K562 (cell line): ENCODE data around the gene SUPT3H. TPM values are rescaled to one million over a fixed set of nuclear protein-coding genes. Genes with fewer than 3 reads are reported as not detected.

Source experiments
- ATAC-seq: fragments of 200-7000 bp; cut with Tn5 transposase; 3 replicates; pipeline ENCODE4 v1.9.1; 2020; ENCODE audit warnings: moderate library complexity
- BruUV-seq: library from RNA; stranded (reverse); fragments of 400-500 nt; replicated peaks from 2 replicates; lab custom pipeline; 2021; lab: Mats Ljungman, UMichigan
- CTCF ChIA-PET: fragments of 300-600 bp; formaldehyde crosslinking; extraction: SDS; loops from one replicate; lab custom pipeline; 2021; ENCODE audit warnings: low intra/inter-chr PET ratio; lab: Yijun Ruan, JAX
- POLR2A ChIA-PET: fragments of 300-600, 350-650 bp; sonication (Branson Sonifier 250); formaldehyde crosslinking; extraction: SDS; loops from one replicate; lab custom pipeline; 2021; ENCODE audit warnings: antibody characterized with exemption, inconsistent platforms; lab: Yijun Ruan, JAX
- DNase-seq, 4 experiments: peaks; one replicate each; pipeline versions ENCODE4 v3.0.0 to v3.0.0-alpha.2; 2011 to 2018; ENCODE audit warnings: low spot score in 3 of 4, mixed read lengths in 3 of 4; ENCODE audit errors: extremely low read depth in 1 of 4
- FAIRE-seq: peaks from 2 replicates; lab custom pipeline; 2011; peaks lifted over from hg19 to GRCh38; lab: Jason Lieb, UNC
- H2AFZ ChIP-seq: 2 replicates; pipeline ENCODE4 v1.6.0; 2011; ENCODE audit warnings: low read depth, low read length, control low read depth, inconsistent platforms
- H3K27ac ChIP-seq: fragments of 200-600 bp; 3 replicates; pipeline ENCODE4 v1.8.0; 2011; ENCODE audit warnings: low read depth, mild to moderate bottlenecking, control low read depth, inconsistent platforms, low read length, moderate library complexity, mixed read lengths; ENCODE audit errors: extremely low read depth
- H3K27me3 ChIP-seq, 2 experiments: fragments of 300-600 bp in 1 of 2; 2 replicates in 1 of 2; 3 replicates in 1 of 2; pipeline versions ENCODE4 v1.6.0 to v1.8.0; 2011; ENCODE audit warnings: inconsistent platforms in 2 of 2, low read length in 2 of 2, mild to moderate bottlenecking in 1 of 2, mixed read lengths in 1 of 2, moderate library complexity in 1 of 2; ENCODE audit not compliant: control insufficient read depth in 2 of 2, insufficient read depth in 2 of 2
- H3K36me3 ChIP-seq: fragments of 300-600 bp; 3 replicates; pipeline ENCODE4 v1.8.0; 2011; ENCODE audit warnings: mild to moderate bottlenecking, low read length, inconsistent platforms; ENCODE audit not compliant: control insufficient read depth, insufficient read depth
- H3K4me1 ChIP-seq, 2 experiments: fragments of 200-600 bp in 1 of 2; replicated peaks in 1 of 2; 2 replicates in 1 of 2; 3 replicates in 1 of 2; pipeline versions ENCODE4 v1.5.1 to v1.8.0; 2011; ENCODE audit warnings: inconsistent platforms in 2 of 2, low read length in 2 of 2, mild to moderate bottlenecking in 1 of 2, mixed read lengths in 1 of 2, moderate library complexity in 1 of 2; ENCODE audit not compliant: control insufficient read depth in 2 of 2, insufficient read depth in 2 of 2
- H3K4me2 ChIP-seq: 2 replicates; pipeline ENCODE4 v1.6.1; 2011; ENCODE audit warnings: low read length, control low read depth, inconsistent platforms, mixed read lengths; ENCODE audit not compliant: insufficient read depth
- H3K4me3 ChIP-seq: fragments of 200-600 bp; sonication (generic), shearing (Covaris generic); 2 replicates; pipeline ENCODE4 v1.5.1; 2016; ENCODE audit warnings: control low read depth, inconsistent platforms
- H3K79me2 ChIP-seq: fragments of 200-600 bp; 3 replicates; pipeline ENCODE4 v1.8.0; 2011; ENCODE audit warnings: low read length, inconsistent platforms; ENCODE audit not compliant: control insufficient read depth, insufficient read depth
- H3K9ac ChIP-seq, 2 experiments: 2 replicates each; pipeline versions ENCODE4 v1.6.0 to v1.6.1; 2011; ENCODE audit warnings: low read depth in 2 of 2, low read length in 2 of 2, control low read depth in 1 of 2, inconsistent platforms in 1 of 2, mild to moderate bottlenecking in 1 of 2, mixed read lengths in 1 of 2; ENCODE audit not compliant: insufficient read depth in 1 of 2
- H3K9me1 ChIP-seq: one replicate; pipeline ENCODE4 v1.6.0; 2011; ENCODE audit warnings: inconsistent platforms, mild to moderate bottlenecking, low read length, moderate library complexity; ENCODE audit not compliant: control insufficient read depth, insufficient read depth
- H3K9me3 ChIP-seq: replicated peaks from 2 replicates; pipeline ENCODE4 v1.5.1; 2011; ENCODE audit warnings: low read depth, low read length, inconsistent platforms; ENCODE audit not compliant: control insufficient read depth, insufficient read depth
- H4K20me1 ChIP-seq: replicated peaks from 2 replicates; pipeline ENCODE4 v1.6.1; 2011; ENCODE audit warnings: low read length, inconsistent platforms, mixed read lengths; ENCODE audit not compliant: control insufficient read depth, insufficient read depth
- CXXC5 ChIP-seq: fragments of 250-450 bp; sonication (Bioruptor Pico); IDR thresholded peaks from 2 replicates; pipeline ENCODE4 v1.8.0; 2022; ENCODE audit warnings: inconsistent platforms, mild to moderate bottlenecking, moderate library complexity
- HDAC1 ChIP-seq, 2 experiments: fragments of 450-650 bp; IDR thresholded peaks; 2 replicates each; pipeline ENCODE4 v1.6.1; 2016 to 2017; ENCODE audit warnings: inconsistent platforms in 1 of 2, mild to moderate bottlenecking in 1 of 2, moderate library complexity in 1 of 2
- KLF6 ChIP-seq: fragments of 250-450 bp; sonication (Bioruptor Pico); IDR thresholded peaks from 2 replicates; pipeline ENCODE4 v1.4.0; 2020; ENCODE audit warnings: mild to moderate bottlenecking, moderate library complexity, borderline replicate concordance
- MXI1 ChIP-seq: IDR thresholded peaks from 2 replicates; pipeline ENCODE4 v1.6.1; 2011; ENCODE audit warnings: low read depth, mild to moderate bottlenecking, improper control_type of control experiment, low read length
- TRIM24 ChIP-seq, 2 experiments: fragments of 450-650 bp; IDR thresholded peaks; 2 replicates each; pipeline ENCODE4 v1.6.1; 2016
- YBX1 ChIP-seq: fragments of 450-650 bp; IDR thresholded peaks from 2 replicates; pipeline ENCODE4 v1.7.1; 2016; ENCODE audit warnings: mild to moderate bottlenecking
- ZFP30 ChIP-seq: fragments of 250-450 bp; sonication (Bioruptor Pico); IDR thresholded peaks from 2 replicates; pipeline ENCODE4 v1.8.0; 2022; ENCODE audit warnings: moderate library complexity, mild to moderate bottlenecking, inconsistent platforms, borderline replicate concordance
- ZFPM2 ChIP-seq: fragments of 250-450 bp; sonication (Bioruptor Pico); IDR thresholded peaks from 2 replicates; pipeline ENCODE4 v1.5.1; 2022; ENCODE audit warnings: mild to moderate bottlenecking
- ZNF134 ChIP-seq: fragments of 250-450 bp; sonication (Bioruptor Pico); conservative IDR thresholded peaks from 2 replicates; pipeline ENCODE4 v1.4.0; 2020
- ZNF263 ChIP-seq: sonication (generic); formaldehyde crosslinking; IDR thresholded peaks from 2 replicates; pipeline ENCODE4 v1.8.0; 2022; ENCODE audit warnings: mild to moderate bottlenecking, missing genetic modification reagents, borderline replicate concordance
- WGBS: fragments of 100-300 bp; shearing (Covaris generic); methylation state at CpG from one replicate; pipeline ENCODE4 v1.1.6; 2016; ENCODE audit warnings: low coverage, mixed read lengths; ENCODE audit not compliant: insufficient coverage; ENCODE audit errors: missing lambda C conversion rate; 5-methylcytosine and 5-hydroxymethylcytosine counted together
- in situ Hi-C: fragments of 300-500 bp; cut with MboI; formaldehyde crosslinking; loops from 4 replicates; pipeline ENCODE4 v1.15.0; 2018; ENCODE audit warnings: inconsistent platforms, mixed read lengths
- intact Hi-C: fragments of 100-400 bp; cut with micrococcal nuclease; formaldehyde crosslinking; loops from 2 replicates; pipeline ENCODE4 v1.14.2; 2022
- polyA plus RNA-seq, 8 experiments: library from polyadenylated mRNA; depleted of rRNA in 4 of 8; stranded (reverse) in 5 of 8; unstranded in 3 of 8; fragments of >200 nt; fragmentation: Nextera tagmentation in 2 of 8; fragmentation: Illumina TruSeq in 1 of 8; extraction: Ambion mirVana in 2 of 8; extraction: Trizol in 1 of 8; gene quantifications; 2 replicates each; pipeline versions ENCODE4 v1.2.1 to v1.2.3, GENCODE V29; 2011 to 2014; ENCODE audit warnings: inconsistent platforms in 1 of 8, missing spikeins in 1 of 8
- total RNA-seq, 7 experiments: library from RNA; depleted of rRNA in 6 of 7; stranded (reverse); fragments of >200 nt in 6 of 7; fragmentation: Illumina TruSeq in 2 of 7; extraction: Trizol in 2 of 7; gene quantifications; 2 replicates each; pipeline versions ENCODE4 v1.2.1 to v1.2.3, GENCODE V29; 2011 to 2021; ENCODE audit warnings: low replicate concordance in 1 of 7
- TF ChIP-seq, protein P1 (sequence below): fragments of 450-650 bp; IDR thresholded peaks from 2 replicates; pipeline ENCODE4 v1.6.1; 2016; ENCODE audit warnings: missing biosample characterization, missing genetic modification characterization
- TF ChIP-seq, protein P2 (sequence below): sonication (generic); formaldehyde crosslinking; IDR thresholded peaks from 2 replicates; pipeline ENCODE4 v1.8.0; 2023; ENCODE audit warnings: missing genetic modification reagents, mild to moderate bottlenecking, borderline replicate concordance
- TF ChIP-seq, protein P3 (sequence below): fragments of 450-650 bp; IDR thresholded peaks from 2 replicates; pipeline ENCODE4 v1.6.1; 2016; ENCODE audit warnings: antibody characterized with exemption
- TF ChIP-seq, protein P4 (sequence below): sonication (generic); formaldehyde crosslinking; IDR thresholded peaks from 2 replicates; pipeline ENCODE4 v1.8.1; 2023; ENCODE audit warnings: mild to moderate bottlenecking, missing genetic modification reagents

The SUPT3H gene
- total and polyA plus RNA-seq, 9 of the 15 experiments (the other 6 are each of a cell fraction or from before 2014, with no cell fraction given): 7.2 to 16.3 (median 11.9) TPM

DNA sequence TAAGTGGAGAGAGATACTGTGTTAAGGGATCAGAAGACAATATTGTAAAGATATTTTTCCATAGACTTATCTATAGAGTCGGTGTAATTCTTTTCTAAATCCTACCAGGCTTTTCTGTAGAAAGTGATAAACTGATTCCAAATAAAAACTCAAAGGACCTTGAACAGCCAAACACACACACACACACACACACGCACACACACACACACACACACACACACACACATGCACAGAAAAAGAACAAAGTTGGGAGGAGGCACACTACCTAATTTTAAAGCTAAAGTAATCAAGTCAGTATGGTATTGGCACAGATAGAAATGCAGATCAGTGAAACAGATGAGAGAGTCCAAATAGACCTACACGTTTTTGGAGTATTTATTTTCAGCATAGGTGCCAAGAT lies 534.0 kb downstream of the SUPT3H start:
- DNase-seq (no peak), FAIRE-seq (no peak), ATAC-seq (no peak)
- intact Hi-C loops: no loop called here
- no peak for TF ChIP-seq MXI1
- TF ChIP-seq, protein P1, sequence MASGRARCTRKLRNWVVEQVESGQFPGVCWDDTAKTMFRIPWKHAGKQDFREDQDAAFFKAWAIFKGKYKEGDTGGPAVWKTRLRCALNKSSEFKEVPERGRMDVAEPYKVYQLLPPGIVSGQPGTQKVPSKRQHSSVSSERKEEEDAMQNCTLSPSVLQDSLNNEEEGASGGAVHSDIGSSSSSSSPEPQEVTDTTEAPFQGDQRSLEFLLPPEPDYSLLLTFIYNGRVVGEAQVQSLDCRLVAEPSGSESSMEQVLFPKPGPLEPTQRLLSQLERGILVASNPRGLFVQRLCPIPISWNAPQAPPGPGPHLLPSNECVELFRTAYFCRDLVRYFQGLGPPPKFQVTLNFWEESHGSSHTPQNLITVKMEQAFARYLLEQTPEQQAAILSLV (tag): no peak
- TF ChIP-seq ZNF263: no peak
- TF ChIP-seq ZFP30 (CRISPR knock-in tag): no peak
- no peak for TF ChIP-seq ZFPM2 (CRISPR knock-in tag)
- TF ChIP-seq KLF6: no peak
- TF ChIP-seq, protein P2, sequence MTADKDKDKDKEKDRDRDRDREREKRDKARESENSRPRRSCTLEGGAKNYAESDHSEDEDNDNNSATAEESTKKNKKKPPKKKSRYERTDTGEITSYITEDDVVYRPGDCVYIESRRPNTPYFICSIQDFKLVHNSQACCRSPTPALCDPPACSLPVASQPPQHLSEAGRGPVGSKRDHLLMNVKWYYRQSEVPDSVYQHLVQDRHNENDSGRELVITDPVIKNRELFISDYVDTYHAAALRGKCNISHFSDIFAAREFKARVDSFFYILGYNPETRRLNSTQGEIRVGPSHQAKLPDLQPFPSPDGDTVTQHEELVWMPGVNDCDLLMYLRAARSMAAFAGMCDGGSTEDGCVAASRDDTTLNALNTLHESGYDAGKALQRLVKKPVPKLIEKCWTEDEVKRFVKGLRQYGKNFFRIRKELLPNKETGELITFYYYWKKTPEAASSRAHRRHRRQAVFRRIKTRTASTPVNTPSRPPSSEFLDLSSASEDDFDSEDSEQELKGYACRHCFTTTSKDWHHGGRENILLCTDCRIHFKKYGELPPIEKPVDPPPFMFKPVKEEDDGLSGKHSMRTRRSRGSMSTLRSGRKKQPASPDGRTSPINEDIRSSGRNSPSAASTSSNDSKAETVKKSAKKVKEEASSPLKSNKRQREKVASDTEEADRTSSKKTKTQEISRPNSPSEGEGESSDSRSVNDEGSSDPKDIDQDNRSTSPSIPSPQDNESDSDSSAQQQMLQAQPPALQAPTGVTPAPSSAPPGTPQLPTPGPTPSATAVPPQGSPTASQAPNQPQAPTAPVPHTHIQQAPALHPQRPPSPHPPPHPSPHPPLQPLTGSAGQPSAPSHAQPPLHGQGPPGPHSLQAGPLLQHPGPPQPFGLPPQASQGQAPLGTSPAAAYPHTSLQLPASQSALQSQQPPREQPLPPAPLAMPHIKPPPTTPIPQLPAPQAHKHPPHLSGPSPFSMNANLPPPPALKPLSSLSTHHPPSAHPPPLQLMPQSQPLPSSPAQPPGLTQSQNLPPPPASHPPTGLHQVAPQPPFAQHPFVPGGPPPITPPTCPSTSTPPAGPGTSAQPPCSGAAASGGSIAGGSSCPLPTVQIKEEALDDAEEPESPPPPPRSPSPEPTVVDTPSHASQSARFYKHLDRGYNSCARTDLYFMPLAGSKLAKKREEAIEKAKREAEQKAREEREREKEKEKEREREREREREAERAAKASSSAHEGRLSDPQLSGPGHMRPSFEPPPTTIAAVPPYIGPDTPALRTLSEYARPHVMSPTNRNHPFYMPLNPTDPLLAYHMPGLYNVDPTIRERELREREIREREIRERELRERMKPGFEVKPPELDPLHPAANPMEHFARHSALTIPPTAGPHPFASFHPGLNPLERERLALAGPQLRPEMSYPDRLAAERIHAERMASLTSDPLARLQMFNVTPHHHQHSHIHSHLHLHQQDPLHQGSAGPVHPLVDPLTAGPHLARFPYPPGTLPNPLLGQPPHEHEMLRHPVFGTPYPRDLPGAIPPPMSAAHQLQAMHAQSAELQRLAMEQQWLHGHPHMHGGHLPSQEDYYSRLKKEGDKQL (CRISPR knock-in tag): no peak
- no peak for TF ChIP-seq TRIM24 (IDR thresholded peaks at IDR 0.05)
- TF ChIP-seq, protein P3, sequence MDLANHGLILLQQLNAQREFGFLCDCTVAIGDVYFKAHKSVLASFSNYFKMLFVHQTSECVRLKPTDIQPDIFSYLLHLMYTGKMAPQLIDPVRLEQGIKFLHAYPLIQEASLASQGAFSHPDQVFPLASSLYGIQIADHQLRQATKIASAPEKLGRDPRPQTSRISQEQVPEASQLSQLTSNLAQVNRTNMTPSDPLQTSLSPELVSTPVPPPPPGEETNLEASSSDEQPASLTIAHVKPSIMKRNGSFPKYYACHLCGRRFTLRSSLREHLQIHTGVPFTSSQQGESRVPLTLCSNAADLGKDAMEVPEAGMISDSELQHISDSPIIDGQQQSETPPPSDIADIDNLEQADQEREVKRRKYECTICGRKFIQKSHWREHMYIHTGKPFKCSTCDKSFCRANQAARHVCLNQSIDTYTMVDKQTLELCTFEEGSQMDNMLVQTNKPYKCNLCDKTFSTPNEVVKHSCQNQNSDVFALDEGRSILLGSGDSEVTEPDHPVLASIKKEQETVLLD: no peak
- no peak for TF ChIP-seq CXXC5 (CRISPR knock-in tag)
- TF ChIP-seq, protein P4, sequence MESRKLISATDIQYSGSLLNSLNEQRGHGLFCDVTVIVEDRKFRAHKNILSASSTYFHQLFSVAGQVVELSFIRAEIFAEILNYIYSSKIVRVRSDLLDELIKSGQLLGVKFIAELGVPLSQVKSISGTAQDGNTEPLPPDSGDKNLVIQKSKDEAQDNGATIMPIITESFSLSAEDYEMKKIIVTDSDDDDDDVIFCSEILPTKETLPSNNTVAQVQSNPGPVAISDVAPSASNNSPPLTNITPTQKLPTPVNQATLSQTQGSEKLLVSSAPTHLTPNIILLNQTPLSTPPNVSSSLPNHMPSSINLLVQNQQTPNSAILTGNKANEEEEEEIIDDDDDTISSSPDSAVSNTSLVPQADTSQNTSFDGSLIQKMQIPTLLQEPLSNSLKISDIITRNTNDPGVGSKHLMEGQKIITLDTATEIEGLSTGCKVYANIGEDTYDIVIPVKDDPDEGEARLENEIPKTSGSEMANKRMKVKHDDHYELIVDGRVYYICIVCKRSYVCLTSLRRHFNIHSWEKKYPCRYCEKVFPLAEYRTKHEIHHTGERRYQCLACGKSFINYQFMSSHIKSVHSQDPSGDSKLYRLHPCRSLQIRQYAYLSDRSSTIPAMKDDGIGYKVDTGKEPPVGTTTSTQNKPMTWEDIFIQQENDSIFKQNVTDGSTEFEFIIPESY (CRISPR knock-in tag): no peak
- no peak for TF ChIP-seq YBX1
- TF ChIP-seq HDAC1 (IDR thresholded peaks at IDR 0.05): no peak
- no peak for TF ChIP-seq ZNF134 (CRISPR knock-in tag)
- in situ Hi-C loops: no loop called here
- H4K20me1 ChIP-seq: no peaks in the 10 kb centered on the region
- H3K27ac ChIP-seq: no peak overlapping the region
- 12% methylated on average over 3 of the region's 3 CpGs for WGBS
- H3K4me3 ChIP-seq: no peak overlapping the region
- 0 out of 5 replicates have a peak, but pooled peaks cover 0 to 8% of the 10 kb centered on the region in 2 experiments for H3K27me3 ChIP-seq
- no peaks in the 10 kb centered on the region for H3K9me3 ChIP-seq
- no peak overlapping the region for H2AFZ ChIP-seq
- H3K9me1 ChIP-seq: no peaks in the 10 kb centered on the region
- ChIA-PET POLR2A (no interaction called here), CTCF (no interaction called here)
- H3K36me3 ChIP-seq: no peaks in the 10 kb centered on the region
- no peak overlapping the region for H3K9ac ChIP-seq
- H3K4me1 ChIP-seq: no peaks in the 10 kb centered on the region
- H3K4me2 ChIP-seq: no peak overlapping the region
- no TSS peak for BruUV-seq
- H3K79me2 ChIP-seq: no peaks in the 10 kb centered on the region
